K562 (cell line): ENCODE data around the gene ELF2. TPM values are rescaled to one million over a fixed set of nuclear protein-coding genes. Genes with fewer than 3 reads are reported as not detected.

Experiments used
- ATAC-seq: fragments of 200-7000 bp; cut with Tn5 transposase; 3 replicates; pipeline ENCODE4 v1.9.1; 2020; ENCODE audit warnings: moderate library complexity
- BruUV-seq: library from RNA; stranded (reverse); fragments of 400-500 nt; replicated peaks from 2 replicates; lab custom pipeline; 2021; lab: Mats Ljungman, UMichigan
- CTCF ChIA-PET: fragments of 300-600 bp; formaldehyde crosslinking; extraction: SDS; loops from one replicate; lab custom pipeline; 2021; ENCODE audit warnings: low intra/inter-chr PET ratio; lab: Yijun Ruan, JAX
- POLR2A ChIA-PET: fragments of 300-600, 350-650 bp; sonication (Branson Sonifier 250); formaldehyde crosslinking; extraction: SDS; loops from one replicate; lab custom pipeline; 2021; ENCODE audit warnings: antibody characterized with exemption, inconsistent platforms; lab: Yijun Ruan, JAX
- DNase-seq, 4 experiments: peaks; one replicate each; pipeline versions ENCODE4 v3.0.0 to v3.0.0-alpha.2; 2011 to 2018; ENCODE audit warnings: low spot score in 3 of 4, mixed read lengths in 3 of 4; ENCODE audit errors: extremely low read depth in 1 of 4
- FAIRE-seq: peaks from 2 replicates; lab custom pipeline; 2011; peaks lifted over from hg19 to GRCh38; lab: Jason Lieb, UNC
- H2AFZ ChIP-seq: 2 replicates; pipeline ENCODE4 v1.6.0; 2011; ENCODE audit warnings: low read depth, low read length, control low read depth, inconsistent platforms
- H3K27ac ChIP-seq: fragments of 200-600 bp; 3 replicates; pipeline ENCODE4 v1.8.0; 2011; ENCODE audit warnings: low read depth, mild to moderate bottlenecking, control low read depth, inconsistent platforms, low read length, moderate library complexity, mixed read lengths; ENCODE audit errors: extremely low read depth
- H3K27me3 ChIP-seq, 2 experiments: fragments of 300-600 bp in 1 of 2; 2 replicates in 1 of 2; 3 replicates in 1 of 2; pipeline versions ENCODE4 v1.6.0 to v1.8.0; 2011; ENCODE audit warnings: inconsistent platforms in 2 of 2, low read length in 2 of 2, mild to moderate bottlenecking in 1 of 2, mixed read lengths in 1 of 2, moderate library complexity in 1 of 2; ENCODE audit not compliant: control insufficient read depth in 2 of 2, insufficient read depth in 2 of 2
- H3K36me3 ChIP-seq: fragments of 300-600 bp; 3 replicates; pipeline ENCODE4 v1.8.0; 2011; ENCODE audit warnings: mild to moderate bottlenecking, low read length, inconsistent platforms; ENCODE audit not compliant: control insufficient read depth, insufficient read depth
- H3K4me1 ChIP-seq, 2 experiments: fragments of 200-600 bp in 1 of 2; replicated peaks in 1 of 2; 2 replicates in 1 of 2; 3 replicates in 1 of 2; pipeline versions ENCODE4 v1.5.1 to v1.8.0; 2011; ENCODE audit warnings: inconsistent platforms in 2 of 2, low read length in 2 of 2, mild to moderate bottlenecking in 1 of 2, mixed read lengths in 1 of 2, moderate library complexity in 1 of 2; ENCODE audit not compliant: control insufficient read depth in 2 of 2, insufficient read depth in 2 of 2
- H3K4me2 ChIP-seq: 2 replicates; pipeline ENCODE4 v1.6.1; 2011; ENCODE audit warnings: low read length, control low read depth, inconsistent platforms, mixed read lengths; ENCODE audit not compliant: insufficient read depth
- H3K4me3 ChIP-seq: fragments of 200-600 bp; sonication (generic), shearing (Covaris generic); 2 replicates; pipeline ENCODE4 v1.5.1; 2016; ENCODE audit warnings: control low read depth, inconsistent platforms
- H3K79me2 ChIP-seq: fragments of 200-600 bp; 3 replicates; pipeline ENCODE4 v1.8.0; 2011; ENCODE audit warnings: low read length, inconsistent platforms; ENCODE audit not compliant: control insufficient read depth, insufficient read depth
- H3K9ac ChIP-seq, 2 experiments: 2 replicates each; pipeline versions ENCODE4 v1.6.0 to v1.6.1; 2011; ENCODE audit warnings: low read depth in 2 of 2, low read length in 2 of 2, control low read depth in 1 of 2, inconsistent platforms in 1 of 2, mild to moderate bottlenecking in 1 of 2, mixed read lengths in 1 of 2; ENCODE audit not compliant: insufficient read depth in 1 of 2
- H3K9me1 ChIP-seq: one replicate; pipeline ENCODE4 v1.6.0; 2011; ENCODE audit warnings: inconsistent platforms, mild to moderate bottlenecking, low read length, moderate library complexity; ENCODE audit not compliant: control insufficient read depth, insufficient read depth
- H3K9me3 ChIP-seq: replicated peaks from 2 replicates; pipeline ENCODE4 v1.5.1; 2011; ENCODE audit warnings: low read depth, low read length, inconsistent platforms; ENCODE audit not compliant: control insufficient read depth, insufficient read depth
- H4K20me1 ChIP-seq: replicated peaks from 2 replicates; pipeline ENCODE4 v1.6.1; 2011; ENCODE audit warnings: low read length, inconsistent platforms, mixed read lengths; ENCODE audit not compliant: control insufficient read depth, insufficient read depth
- ATF7 ChIP-seq: fragments of 450-650 bp; IDR thresholded peaks from 2 replicates; pipeline ENCODE4 v1.7.1; 2014; ENCODE audit warnings: mild to moderate bottlenecking, moderate library complexity
- COPS2 ChIP-seq: fragments of 450-650 bp; conservative IDR thresholded peaks from 2 replicates; pipeline ENCODE4 v1.6.1; 2016; ENCODE audit warnings: mild to moderate bottlenecking, moderate library complexity
- ETS1 ChIP-seq: conservative IDR thresholded peaks from 2 replicates; pipeline ENCODE4 v1.6.1; 2011; ENCODE audit warnings: low read depth, mild to moderate bottlenecking, low read length; ENCODE audit not compliant: control insufficient read depth
- GTF2A2 ChIP-seq: IDR thresholded peaks from 2 replicates; pipeline ENCODE4 v1.6.1; 2016; ENCODE audit warnings: mild to moderate bottlenecking, missing genetic modification characterization, missing compliant biosample characterization
- KAT2B ChIP-seq: IDR thresholded peaks from one replicate; pipeline ENCODE4 v1.6.1; 2012; ENCODE audit warnings: low read depth, mild to moderate bottlenecking, control low read depth, inconsistent platforms, low read length, moderate library complexity
- NFE2 ChIP-seq: IDR thresholded peaks from 2 replicates; pipeline ENCODE4 v1.6.1; 2014; ENCODE audit warnings: antibody characterized with exemption, low read depth
- SMAD3 ChIP-seq: fragments of 450-650 bp; formaldehyde crosslinking; conservative IDR thresholded peaks from 2 replicates; pipeline ENCODE4 v1.4.0; 2020; ENCODE audit warnings: mild to moderate bottlenecking
- TCF3 ChIP-seq: sonication (generic); formaldehyde crosslinking; IDR thresholded peaks from 2 replicates; pipeline ENCODE4 v1.4.0; 2020; ENCODE audit warnings: mild to moderate bottlenecking, missing genetic modification reagents
- ZNF395 ChIP-seq: fragments of 200-800 bp; sonication (Bioruptor generic); IDR thresholded peaks from 2 replicates; pipeline ENCODE4 v1.6.1; 2017; ENCODE audit warnings: missing genetic modification characterization, missing compliant biosample characterization
- WGBS: fragments of 100-300 bp; shearing (Covaris generic); methylation state at CpG from one replicate; pipeline ENCODE4 v1.1.6; 2016; ENCODE audit warnings: low coverage, mixed read lengths; ENCODE audit not compliant: insufficient coverage; ENCODE audit errors: missing lambda C conversion rate; 5-methylcytosine and 5-hydroxymethylcytosine counted together
- in situ Hi-C: fragments of 300-500 bp; cut with MboI; formaldehyde crosslinking; loops from 4 replicates; pipeline ENCODE4 v1.15.0; 2018; ENCODE audit warnings: inconsistent platforms, mixed read lengths
- intact Hi-C: fragments of 100-400 bp; cut with micrococcal nuclease; formaldehyde crosslinking; loops from 2 replicates; pipeline ENCODE4 v1.14.2; 2022
- polyA plus RNA-seq, 8 experiments: library from polyadenylated mRNA; depleted of rRNA in 4 of 8; stranded (reverse) in 5 of 8; unstranded in 3 of 8; fragments of >200 nt; fragmentation: Nextera tagmentation in 2 of 8; fragmentation: Illumina TruSeq in 1 of 8; extraction: Ambion mirVana in 2 of 8; extraction: Trizol in 1 of 8; gene quantifications; 2 replicates each; pipeline versions ENCODE4 v1.2.1 to v1.2.3, GENCODE V29; 2011 to 2014; ENCODE audit warnings: inconsistent platforms in 1 of 8, missing spikeins in 1 of 8
- total RNA-seq, 7 experiments: library from RNA; depleted of rRNA in 6 of 7; stranded (reverse); fragments of >200 nt in 6 of 7; fragmentation: Illumina TruSeq in 2 of 7; extraction: Trizol in 2 of 7; gene quantifications; 2 replicates each; pipeline versions ENCODE4 v1.2.1 to v1.2.3, GENCODE V29; 2011 to 2021; ENCODE audit warnings: low replicate concordance in 1 of 7
- TF ChIP-seq, protein P1 (sequence below): IDR thresholded peaks from 2 replicates; pipeline ENCODE4 v1.6.1; 2014; ENCODE audit warnings: antibody characterized with exemption
- TF ChIP-seq, protein P2 (sequence below): fragments of 450-650 bp; conservative IDR thresholded peaks from 2 replicates; pipeline ENCODE4 v1.6.1; 2016; ENCODE audit warnings: missing genetic modification characterization, low read depth, mild to moderate bottlenecking, missing compliant biosample characterization, moderate library complexity

ELF2 gene
- total and polyA plus RNA-seq, 9 of the 15 experiments (the other 6 are each of a cell fraction or from before 2014, with no cell fraction given): 9.4 to 58.7 (median 41.6) TPM

DNA sequence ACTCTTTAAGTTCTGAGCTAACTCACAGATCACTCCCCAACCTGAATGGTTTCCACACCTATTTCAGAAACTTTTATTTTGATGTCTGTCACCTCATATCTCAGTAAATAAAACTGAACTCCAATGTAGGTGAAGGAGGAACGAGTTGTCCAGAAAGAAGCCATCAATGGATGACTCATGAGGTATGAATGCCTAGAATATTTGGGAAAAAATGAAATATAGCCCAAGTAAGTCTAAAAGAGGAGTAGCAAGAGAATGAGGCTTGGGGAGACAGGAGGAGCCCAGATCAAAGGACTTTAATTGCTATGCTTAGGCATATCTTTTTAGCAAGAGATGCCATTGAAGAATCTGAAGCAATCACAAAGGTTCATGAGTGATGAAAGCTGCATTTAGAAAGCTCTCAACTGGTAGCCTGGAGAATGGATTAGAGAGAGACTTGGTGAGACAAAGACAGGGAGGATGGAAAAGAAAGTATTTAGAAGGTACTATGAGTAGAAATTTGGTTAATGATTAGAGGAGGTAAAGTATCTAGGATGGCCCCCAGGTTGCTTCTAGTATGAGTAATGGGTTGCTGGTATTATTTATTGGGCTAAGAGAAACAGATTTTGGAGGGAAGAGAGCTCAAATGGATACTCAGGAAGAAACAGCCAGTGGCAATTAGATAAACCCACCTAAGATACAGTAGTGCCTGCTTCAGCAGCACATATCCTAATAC, 122.1 kb downstream of the ELF2 start:
- Histone ChIP-seq H4K20me1 (0 out of 2 replicates have a peak, but pooled peaks cover under 1% of the 10 kb centered on the region), H3K9ac (no peak overlapping the region), H2AFZ (no peak overlapping the region), H3K4me2 (no peak overlapping the region), H3K9me3 (no peaks in the 10 kb centered on the region), H3K9me1 (no peaks in the 10 kb centered on the region), H3K4me3 (no peak overlapping the region), H3K36me3 (peaks cover 80% of the 10 kb centered on the region), H3K79me2 (peaks cover 20% of the 10 kb centered on the region; the same call in 1 of the 3 replicates), H3K4me1 (no peaks in the 10 kb centered on the region), H3K27me3 (no peaks in the 10 kb centered on the region), H3K27ac (no peak overlapping the region)
- FAIRE-seq (no peak), ATAC-seq (no peak), DNase-seq (no peak)
- intact Hi-C loops (no loop called here), in situ Hi-C loops (no loop called here)
- CTCF ChIA-PET: no interaction called here
- BruUV-seq: TSS peak; percentile 8
- POLR2A ChIA-PET: interaction anchor here (1.2 kb wide), 1 partner anchor 14 kb away, joined by 3 read pairs; no protein-coding TSS in a partner anchor
- WGBS: 37% methylated on average over 1 of the region's 1 CpG
- TF ChIP-seq SMAD3 (CRISPR knock-in tag) (no peak), ZNF395 (CRISPR knock-in tag) (no peak), TCF3 (CRISPR knock-in tag) (no peak), ETS1 (no peak), KAT2B (no peak), GTF2A2 (tag) (no peak), COPS2 (no peak), NFE2 (no peak), ATF7 (no peak)
- TF ChIP-seq, protein P1, sequence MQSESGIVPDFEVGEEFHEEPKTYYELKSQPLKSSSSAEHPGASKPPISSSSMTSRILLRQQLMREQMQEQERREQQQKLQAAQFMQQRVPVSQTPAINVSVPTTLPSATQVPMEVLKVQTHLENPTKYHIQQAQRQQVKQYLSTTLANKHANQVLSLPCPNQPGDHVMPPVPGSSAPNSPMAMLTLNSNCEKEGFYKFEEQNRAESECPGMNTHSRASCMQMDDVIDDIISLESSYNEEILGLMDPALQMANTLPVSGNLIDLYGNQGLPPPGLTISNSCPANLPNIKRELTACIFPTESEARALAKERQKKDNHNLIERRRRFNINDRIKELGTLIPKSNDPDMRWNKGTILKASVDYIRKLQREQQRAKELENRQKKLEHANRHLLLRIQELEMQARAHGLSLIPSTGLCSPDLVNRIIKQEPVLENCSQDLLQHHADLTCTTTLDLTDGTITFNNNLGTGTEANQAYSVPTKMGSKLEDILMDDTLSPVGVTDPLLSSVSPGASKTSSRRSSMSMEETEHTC: no peak
- TF ChIP-seq, protein P2, sequence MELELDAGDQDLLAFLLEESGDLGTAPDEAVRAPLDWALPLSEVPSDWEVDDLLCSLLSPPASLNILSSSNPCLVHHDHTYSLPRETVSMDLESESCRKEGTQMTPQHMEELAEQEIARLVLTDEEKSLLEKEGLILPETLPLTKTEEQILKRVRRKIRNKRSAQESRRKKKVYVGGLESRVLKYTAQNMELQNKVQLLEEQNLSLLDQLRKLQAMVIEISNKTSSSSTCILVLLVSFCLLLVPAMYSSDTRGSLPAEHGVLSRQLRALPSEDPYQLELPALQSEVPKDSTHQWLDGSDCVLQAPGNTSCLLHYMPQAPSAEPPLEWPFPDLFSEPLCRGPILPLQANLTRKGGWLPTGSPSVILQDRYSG: no peak
